HG03060 (cell line): ENCODE results near the gene NOTCH4.

Source experiments
- ATAC-seq: cut with Tn5 transposase; IDR thresholded peaks from one replicate; pipeline ENCODE4 v1.9.1; 2021; ENCODE audit warnings: low read depth, moderate number of reproducible peaks; ENCODE audit not compliant: unreplicated experiment

NOTCH4 gene

GRCh38 chr6:32183030-32183429 lies 40.8 kb downstream of the NOTCH4 start:
- ATAC-seq: no peak

GRCh38 chr6:32182555-32182981 lies 41.3 kb downstream of the NOTCH4 start:
- ATAC-seq: no peak

GRCh38 chr6:32181915-32182529 lies 41.8 kb downstream of the NOTCH4 start:
- ATAC-seq: no peak

- ATAC-seq: no peak
These were observed 42.6 kb downstream of the NOTCH4 start for GRCh38 chr6:32181148-32181702.

- no peak for ATAC-seq
These were observed 44.0 kb downstream of the NOTCH4 start for GRCh38 chr6:32179766-32180405.

- ATAC-seq: no peak
These were observed 45.1 kb downstream of the NOTCH4 start for GRCh38 chr6:32178547-32179440.

- ATAC-seq: peak; percentile 86
These were observed 45.9 kb downstream of the NOTCH4 start, which contains the start of gene RNF5 for GRCh38 chr6:32177788-32178546. RNF5 (plus strand) TSS chr6:32178405; CDS start chr6:32178512, 107 bp downstream.

GRCh38 chr6:32177183-32177787 lies 46.6 kb downstream of the NOTCH4 start:
- ATAC-seq: no peak

- no peak for ATAC-seq
These were observed 47.2 kb downstream of the NOTCH4 start for GRCh38 chr6:32176476-32177182.

GRCh38 chr6:32175711-32176475 lies 48.0 kb downstream of the NOTCH4 start, which contains the start of gene AGPAT1:
AGPAT1 (minus strand) TSS chr6:32176084; CDS start chr6:32171496, 4,588 bp downstream.
- no peak for ATAC-seq

GRCh38 chr6:32175322-32175710 lies 48.6 kb downstream of the NOTCH4 start:
- ATAC-seq: no peak

GRCh38 chr6:32174416-32174815 lies 49.5 kb downstream of the NOTCH4 start:
- ATAC-seq: no peak

GRCh38 chr6:32173051-32173727 lies 50.7 kb downstream of the NOTCH4 start:
- ATAC-seq: no peak

- ATAC-seq: no peak
These were observed 52.6 kb downstream of the NOTCH4 start for GRCh38 chr6:32171234-32171633.

- ATAC-seq: no peak
These were observed 53.6 kb downstream of the NOTCH4 start for GRCh38 chr6:32170294-32170693.

GRCh38 chr6:32168807-32169591 lies 54.9 kb downstream of the NOTCH4 start:
- ATAC-seq: no peak

- no peak for ATAC-seq
These were observed 55.5 kb downstream of the NOTCH4 start for GRCh38 chr6:32168350-32168749.
